GM19467 (cell line): Measurements from ENCODE around the gene TADA2B.

Experiments
- ATAC-seq: cut with Tn5 transposase; IDR thresholded peaks from one replicate; pipeline ENCODE4 v1.9.1; 2021; ENCODE audit warnings: mild to moderate bottlenecking, moderate library complexity; ENCODE audit not compliant: unreplicated experiment

The TADA2B gene

GRCh38 chr4:7055111-7055989 is 12.2 kb downstream of the TADA2B start:
- ATAC-seq, result no peak

GRCh38 chr4:7055990-7056325 is 12.8 kb downstream of the TADA2B start:
- ATAC-seq, result no peak

GRCh38 chr4:7058792-7059191 is 15.6 kb downstream of the TADA2B start:
- no peak for ATAC-seq

- ATAC-seq, result no peak
These were observed 16.5 kb downstream of the TADA2B start for GRCh38 chr4:7059662-7060061.

- no peak for ATAC-seq
These were observed 17.4 kb downstream of the TADA2B start for GRCh38 chr4:7060346-7061150.

- no peak for ATAC-seq
These were observed 18.6 kb downstream of the TADA2B start for GRCh38 chr4:7061815-7062214.

GRCh38 chr4:7062816-7063215 is 19.6 kb downstream of the TADA2B start:
- ATAC-seq, result no peak

GRCh38 chr4:7063362-7063761 is 20.2 kb downstream of the TADA2B start:
- ATAC-seq, result no peak

GRCh38 chr4:7066006-7066405 is 22.8 kb downstream of the TADA2B start:
- no peak for ATAC-seq

- no peak for ATAC-seq
These were observed 23.3 kb downstream of the TADA2B start for GRCh38 chr4:7066493-7066892.

GRCh38 chr4:7067126-7067451 is 23.9 kb downstream of the TADA2B start:
- no peak for ATAC-seq

GRCh38 chr4:7067452-7068278 is 24.5 kb downstream of the TADA2B start, which contains the start of gene GRPEL1:
Gene GRPEL1, minus strand, starts transcription at chr4:7068064. Its CDS starts 32 bp downstream, at chr4:7068032.
- ATAC-seq, result peak; percentile 87

GRCh38 chr4:7068279-7068842 is 25.2 kb downstream of the TADA2B start:
- peak; percentile 9 for ATAC-seq

- ATAC-seq, result no peak
These were observed 25.7 kb downstream of the TADA2B start for GRCh38 chr4:7068883-7069282.

- ATAC-seq, result peak; percentile 25
These were observed 27.7 kb downstream of the TADA2B start for GRCh38 chr4:7070729-7071511.

- no peak for ATAC-seq
These were observed 29.9 kb downstream of the TADA2B start for GRCh38 chr4:7073059-7073458.

GRCh38 chr4:7073526-7074390 is 30.6 kb downstream of the TADA2B start:
- no peak for ATAC-seq

GRCh38 chr4:7074426-7074825 is 31.3 kb downstream of the TADA2B start:
- no peak for ATAC-seq
